IMR-90 (cell line): ENCODE results near the gene GRB14. TPM values are rescaled to one million over a fixed set of nuclear protein-coding genes. Genes with fewer than 3 reads are reported as not detected.

Experiments
- ATAC-seq: fragments of 200-7000 bp; cut with Tn5 transposase; 2 replicates; pipeline ENCODE4 v1.9.1; 2020; ENCODE audit warnings: low read depth, mild to moderate bottlenecking, moderate library complexity
- BruUV-seq: library from RNA; stranded (reverse); fragments of 400-500 nt; replicated peaks from 2 replicates; lab custom pipeline; 2021; lab: Mats Ljungman, UMichigan
- CTCF ChIA-PET: fragments of 300-600 bp; formaldehyde crosslinking; extraction: SDS; loops from one replicate; lab custom pipeline; 2021; ENCODE audit warnings: antibody characterized with exemption; lab: Yijun Ruan, JAX
- POLR2A ChIA-PET: fragments of 300-600 bp; sonication (Branson Sonifier 250); formaldehyde crosslinking; loops from one replicate; lab custom pipeline; 2022; ENCODE audit warnings: antibody characterized with exemption; ENCODE audit not compliant: unreplicated experiment; lab: Charles Lee
- DNase-seq: peaks from one replicate; pipeline ENCODE4 v3.0.0; 2013
- H2AFZ ChIP-seq: replicated peaks from 2 replicates; pipeline ENCODE3; 2013; ENCODE audit warnings: low read length, mild to moderate bottlenecking; ENCODE audit not compliant: poor library complexity
- H2AK5ac ChIP-seq: 2 replicates; pipeline ENCODE4 v1.6.1; 2013; ENCODE audit warnings: low read depth, low read length, inconsistent platforms
- H2AK9ac ChIP-seq: replicated peaks from 2 replicates; pipeline ENCODE3; 2013; ENCODE audit warnings: mild to moderate bottlenecking, low read depth, low read length, moderate library complexity; ENCODE audit not compliant: poor library complexity
- H2BK120ac ChIP-seq: 2 replicates; pipeline ENCODE4 v1.6.1; 2013; ENCODE audit warnings: low read depth, low read length, inconsistent platforms
- H2BK15ac ChIP-seq: 3 replicates; pipeline ENCODE4 v1.6.1; 2013; ENCODE audit warnings: low read depth, low read length, inconsistent platforms
- H2BK20ac ChIP-seq: 2 replicates; pipeline ENCODE4 v1.6.1; 2013; ENCODE audit warnings: low read depth, mild to moderate bottlenecking, inconsistent platforms, low read length, moderate library complexity
- H2BK5ac ChIP-seq: 2 replicates; pipeline ENCODE4 v1.6.1; 2013; ENCODE audit warnings: mild to moderate bottlenecking, low read depth, low read length, inconsistent platforms; ENCODE audit not compliant: poor library complexity, severe bottlenecking
- H3K14ac ChIP-seq: replicated peaks from 2 replicates; pipeline ENCODE4 v1.6.1; 2013; ENCODE audit warnings: low read depth, low read length, inconsistent platforms
- H3K18ac ChIP-seq: 2 replicates; pipeline ENCODE4 v1.6.1; 2013; ENCODE audit warnings: low read depth, low read length, control low read depth
- H3K23ac ChIP-seq: 2 replicates; pipeline ENCODE4 v1.6.1; 2013; ENCODE audit warnings: low read depth, low read length, inconsistent platforms
- H3K27ac ChIP-seq: 2 replicates; pipeline ENCODE4 v1.5.1; 2013; ENCODE audit warnings: mild to moderate bottlenecking, control low read depth, low read length; ENCODE audit not compliant: insufficient read depth
- H3K27me3 ChIP-seq: 2 replicates; pipeline ENCODE4 v1.6.1; 2013; ENCODE audit warnings: low read length; ENCODE audit not compliant: control insufficient read depth, insufficient read depth
- H3K36me3 ChIP-seq: 2 replicates; pipeline ENCODE4 v1.6.1; 2013; ENCODE audit warnings: low read length, mixed read lengths; ENCODE audit not compliant: control insufficient read depth, insufficient read depth
- H3K4ac ChIP-seq: 2 replicates; pipeline ENCODE4 v1.6.1; 2013; ENCODE audit warnings: low read depth, low read length, inconsistent platforms
- H3K4me1 ChIP-seq: 2 replicates; pipeline ENCODE4 v1.6.1; 2013; ENCODE audit warnings: low read length, mixed read lengths; ENCODE audit not compliant: control insufficient read depth, insufficient read depth
- H3K4me2 ChIP-seq: 2 replicates; pipeline ENCODE4 v1.6.1; 2013; ENCODE audit warnings: low read depth, mild to moderate bottlenecking, control low read depth, low read length, moderate library complexity
- H3K4me3 ChIP-seq: 2 replicates; pipeline ENCODE4 v1.5.1; 2013; ENCODE audit warnings: low read depth, mild to moderate bottlenecking, control low read depth, low read length, moderate library complexity; ENCODE audit not compliant: insufficient read depth
- H3K56ac ChIP-seq: 2 replicates; pipeline ENCODE4 v1.6.1; 2013; ENCODE audit warnings: low read length, inconsistent platforms; ENCODE audit not compliant: insufficient read depth; ENCODE audit errors: extremely low read depth
- H3K79me1 ChIP-seq, 2 experiments: 2 replicates each; pipeline ENCODE4 v1.6.1; 2013; ENCODE audit warnings: low read length in 2 of 2, inconsistent platforms in 1 of 2, low read depth in 1 of 2
- H3K9ac ChIP-seq: 2 replicates; pipeline ENCODE4 v1.6.1; 2013; ENCODE audit warnings: low read depth, low read length, control low read depth
- H3K9me1 ChIP-seq: 2 replicates; pipeline ENCODE4 v1.6.1; 2013; ENCODE audit warnings: low read length, inconsistent platforms; ENCODE audit not compliant: insufficient read depth
- H3K9me3 ChIP-seq: 2 replicates; pipeline ENCODE4 v1.6.1; 2013; ENCODE audit warnings: low read length; ENCODE audit not compliant: control insufficient read depth, insufficient read depth
- H4K20me1 ChIP-seq: 2 replicates; pipeline ENCODE4 v1.6.1; 2013; ENCODE audit warnings: low read length, inconsistent platforms; ENCODE audit not compliant: insufficient read depth
- H4K5ac ChIP-seq: 2 replicates; pipeline ENCODE4 v1.6.1; 2013; ENCODE audit warnings: mild to moderate bottlenecking, low read depth, low read length, control low read depth
- H4K8ac ChIP-seq, 2 experiments: 2 replicates each; pipeline ENCODE4 v1.6.1; 2013; ENCODE audit warnings: low read depth in 2 of 2, low read length in 2 of 2, control low read depth in 1 of 2, inconsistent platforms in 1 of 2
- H4K91ac ChIP-seq: 2 replicates; pipeline ENCODE4 v1.6.1; 2013; ENCODE audit warnings: low read depth, low read length, inconsistent platforms; ENCODE audit not compliant: insufficient read depth
- BHLHE40 ChIP-seq: fragments of 150-350 bp; IDR thresholded peaks from 2 replicates; pipeline ENCODE4 v1.6.1; 2016; ENCODE audit warnings: mild to moderate bottlenecking, low read depth, low read length
- CEBPB ChIP-seq: IDR thresholded peaks from 2 replicates; pipeline ENCODE4 v1.6.1; 2012; ENCODE audit warnings: low read depth, low read length, improper control_type of control experiment
- CHD1 ChIP-seq: IDR thresholded peaks from 2 replicates; pipeline ENCODE4 v1.6.1; 2012; ENCODE audit warnings: low read depth, low read length, improper control_type of control experiment
- CTCF ChIP-seq: conservative IDR thresholded peaks from 2 replicates; pipeline ENCODE4 v1.5.1; 2012; ENCODE audit warnings: mild to moderate bottlenecking, low read depth, low read length, improper control_type of control experiment
- FOS ChIP-seq: fragments of 150-350 bp; IDR thresholded peaks from 2 replicates; pipeline ENCODE4 v1.6.1; 2016; ENCODE audit warnings: low read depth, low read length
- MAFK ChIP-seq: IDR thresholded peaks from 2 replicates; pipeline ENCODE4 v1.6.1; 2012; ENCODE audit warnings: low read depth, low read length, improper control_type of control experiment
- MAZ ChIP-seq: IDR thresholded peaks from 2 replicates; pipeline ENCODE4 v1.6.1; 2012; ENCODE audit warnings: low read depth, mild to moderate bottlenecking, low read length, improper control_type of control experiment, moderate library complexity, borderline replicate concordance
- MXI1 ChIP-seq: IDR thresholded peaks from 2 replicates; pipeline ENCODE4 v1.6.1; 2012; ENCODE audit warnings: low read depth, mild to moderate bottlenecking, low read length, moderate library complexity, borderline replicate concordance
- NFE2L2 ChIP-seq: fragments of 150-350 bp; IDR thresholded peaks from 2 replicates; pipeline ENCODE4 v1.6.1; 2016; ENCODE audit warnings: low read depth, mild to moderate bottlenecking, low read length
- POLR2A ChIP-seq: IDR thresholded peaks from 2 replicates; pipeline ENCODE4 v1.6.1; 2012; ENCODE audit warnings: mild to moderate bottlenecking, low read depth, low read length
- RAD21 ChIP-seq: IDR thresholded peaks from 2 replicates; pipeline ENCODE4 v1.6.1; 2012; ENCODE audit warnings: low read length, improper control_type of control experiment
- RCOR1 ChIP-seq: IDR thresholded peaks from 2 replicates; pipeline ENCODE4 v1.6.1; 2012; ENCODE audit warnings: mild to moderate bottlenecking, low read length, improper control_type of control experiment; ENCODE audit not compliant: insufficient replicate concordance
- RFX5 ChIP-seq: IDR thresholded peaks from 2 replicates; pipeline ENCODE4 v1.8.0; 2012; ENCODE audit warnings: low read depth, mild to moderate bottlenecking, low read length, moderate library complexity
- SMC3 ChIP-seq: fragments of 150-350 bp; IDR thresholded peaks from 2 replicates; pipeline ENCODE4 v1.6.1; 2016; ENCODE audit warnings: low read depth, mild to moderate bottlenecking, antibody characterized with exemption, low read length, moderate library complexity
- WGBS, 2 experiments: methylation state at CpG; one replicate each; pipeline versions ENCODE4 v1.1.5 to v1.1.7; 2013; ENCODE audit warnings: missing lambda C conversion rate in 2 of 2; ENCODE audit not compliant: insufficient read length in 1 of 2; ENCODE audit errors: extremely low coverage in 2 of 2; 5-methylcytosine and 5-hydroxymethylcytosine counted together
- dilution Hi-C: fragments of 300-500 bp; cut with HindIII; formaldehyde crosslinking; loops from one replicate; pipeline ENCODE4 v1.14.3; 2018; ENCODE audit warnings: low sequenced_read_pairs; ENCODE audit not compliant: unreplicated experiment
- in situ Hi-C: fragments of 300-500 bp; cut with MboI; formaldehyde crosslinking; loops from 3 replicates; pipeline ENCODE4 v1.14.3; 2019; ENCODE audit warnings: low sequenced_read_pairs, inconsistent platforms, mixed read lengths
- intact Hi-C: fragments of 100-400 bp; cut with micrococcal nuclease; formaldehyde crosslinking; loops from 2 replicates; pipeline ENCODE4 v1.10.0; 2022
- polyA plus RNA-seq, 3 experiments: library from polyadenylated mRNA; depleted of rRNA; stranded (reverse); fragments of >200 nt; gene quantifications; 2 replicates each; pipeline ENCODE4 v1.2.3, GENCODE V29; 2012; ENCODE audit warnings: low replicate concordance in 1 of 3
- total RNA-seq: library from RNA; depleted of rRNA; stranded (reverse); fragments of >200 nt; gene quantifications from 2 replicates; pipeline ENCODE4 v1.2.3, GENCODE V29; 2012
- TF ChIP-seq, protein P1 (sequence below): fragments of 150-350 bp; IDR thresholded peaks from 2 replicates; pipeline ENCODE4 v1.6.1; 2016; ENCODE audit warnings: low read depth, mild to moderate bottlenecking, low read length, moderate library complexity, borderline replicate concordance

GRB14 gene
- total and polyA plus RNA-seq, 2 of the 4 experiments (the other 2 are of a cell fraction) = not detected

DNA sequence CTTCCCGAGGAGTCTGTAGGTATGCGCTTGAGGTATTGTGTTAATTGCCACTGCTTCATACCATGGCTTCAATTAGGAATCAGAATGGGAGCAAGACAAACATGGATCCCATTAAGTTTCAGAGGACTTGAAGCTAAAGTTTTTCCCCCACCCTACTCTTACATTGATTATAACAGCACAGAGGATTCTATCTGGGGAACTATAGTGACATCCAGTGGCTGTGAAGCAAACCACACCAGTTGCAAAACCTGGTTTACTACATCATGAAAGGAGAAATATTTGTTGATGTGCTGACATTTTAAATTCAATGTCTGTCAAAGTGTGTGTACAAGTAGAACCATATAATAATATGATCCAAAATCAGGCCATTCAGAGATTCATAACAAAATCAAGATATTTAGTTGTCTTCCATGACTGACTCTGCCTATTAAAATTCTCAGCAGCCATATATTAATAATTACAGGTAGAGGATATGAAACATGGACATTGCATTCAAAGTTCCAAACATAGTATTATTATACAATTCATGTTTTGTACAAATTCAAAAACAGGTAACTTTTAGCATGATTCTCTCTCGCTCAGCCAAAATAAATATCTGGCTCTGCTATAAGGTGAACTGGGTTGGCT, 82.9 kb downstream of the GRB14 start:
- ChIA-PET CTCF (interaction anchor here (0.7 to 1.0 kb wide), 6 partner anchors 22 to 1646 kb away, joined by 3 to 4 read pairs (median 3); no protein-coding TSS in a partner anchor), POLR2A (no interaction called here)
- intact Hi-C loops (loop anchor here (1.0 to 5.0 kb wide), 3 partner anchors 1192 to 1383 kb away; no protein-coding TSS in a partner anchor), in situ Hi-C loops (no loop called here), dilution Hi-C loops (no loop called here)
- Histone ChIP-seq H4K20me1 (no peaks in the 10 kb centered on the region), H2AK9ac (no peak overlapping the region), H3K27me3 (no peaks in the 10 kb centered on the region), H3K9me3 (no peaks in the 10 kb centered on the region), H3K9me1 (no peaks in the 10 kb centered on the region), H2AK5ac (no peak overlapping the region), H4K5ac (no peak overlapping the region), H2BK15ac (no peak overlapping the region), H3K4me1 (no peaks in the 10 kb centered on the region), H4K8ac (no peak overlapping the region), H3K56ac (no peak overlapping the region), H2BK5ac (no peak overlapping the region), H2BK120ac (no peak overlapping the region), H3K14ac (no peak overlapping the region), H3K4me2 (no peak overlapping the region), H2BK20ac (no peak overlapping the region), H3K9ac (no peak overlapping the region), H3K4me3 (no peak overlapping the region), H3K4ac (no peak overlapping the region), H2AFZ (no peak overlapping the region), H4K91ac (no peak overlapping the region), H3K23ac (no peak overlapping the region), H3K36me3 (no peaks in the 10 kb centered on the region), H3K18ac (no peak overlapping the region), H3K27ac (no peak overlapping the region), H3K79me1 (no peaks in the 10 kb centered on the region)
- DNase-seq = peak; percentile 29
- no TSS peak for BruUV-seq
- WGBS, 2 experiments = no CpG with 5 or more reads among the region's 3 CpGs
- TF ChIP-seq NFE2L2 (no peak), RFX5 (no peak), MAZ (no peak), BHLHE40 (no peak), POLR2A (no peak), MAFK (no peak), CHD1 (no peak), SMC3 (peak; percentile 36; the same call in 1 of the 2 replicates), RAD21 (peak; percentile 48), FOS (no peak), CEBPB (peak; percentile 9; the same call in 1 of the 2 replicates), CTCF (peak; percentile 50), MXI1 (no peak), RCOR1 (no peak)
- TF ChIP-seq, protein P1, sequence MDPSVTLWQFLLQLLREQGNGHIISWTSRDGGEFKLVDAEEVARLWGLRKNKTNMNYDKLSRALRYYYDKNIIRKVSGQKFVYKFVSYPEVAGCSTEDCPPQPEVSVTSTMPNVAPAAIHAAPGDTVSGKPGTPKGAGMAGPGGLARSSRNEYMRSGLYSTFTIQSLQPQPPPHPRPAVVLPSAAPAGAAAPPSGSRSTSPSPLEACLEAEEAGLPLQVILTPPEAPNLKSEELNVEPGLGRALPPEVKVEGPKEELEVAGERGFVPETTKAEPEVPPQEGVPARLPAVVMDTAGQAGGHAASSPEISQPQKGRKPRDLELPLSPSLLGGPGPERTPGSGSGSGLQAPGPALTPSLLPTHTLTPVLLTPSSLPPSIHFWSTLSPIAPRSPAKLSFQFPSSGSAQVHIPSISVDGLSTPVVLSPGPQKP = no peak
- peak; percentile 82 for ATAC-seq
